Measurements from ENCODE around the gene ST6GAL1.

ST6GAL1 gene

GRCh38 chr3:186915806-186916796 lies 14.2 kb upstream of the ST6GAL1 start:
- TF ChIP-seq, protein P1, sequence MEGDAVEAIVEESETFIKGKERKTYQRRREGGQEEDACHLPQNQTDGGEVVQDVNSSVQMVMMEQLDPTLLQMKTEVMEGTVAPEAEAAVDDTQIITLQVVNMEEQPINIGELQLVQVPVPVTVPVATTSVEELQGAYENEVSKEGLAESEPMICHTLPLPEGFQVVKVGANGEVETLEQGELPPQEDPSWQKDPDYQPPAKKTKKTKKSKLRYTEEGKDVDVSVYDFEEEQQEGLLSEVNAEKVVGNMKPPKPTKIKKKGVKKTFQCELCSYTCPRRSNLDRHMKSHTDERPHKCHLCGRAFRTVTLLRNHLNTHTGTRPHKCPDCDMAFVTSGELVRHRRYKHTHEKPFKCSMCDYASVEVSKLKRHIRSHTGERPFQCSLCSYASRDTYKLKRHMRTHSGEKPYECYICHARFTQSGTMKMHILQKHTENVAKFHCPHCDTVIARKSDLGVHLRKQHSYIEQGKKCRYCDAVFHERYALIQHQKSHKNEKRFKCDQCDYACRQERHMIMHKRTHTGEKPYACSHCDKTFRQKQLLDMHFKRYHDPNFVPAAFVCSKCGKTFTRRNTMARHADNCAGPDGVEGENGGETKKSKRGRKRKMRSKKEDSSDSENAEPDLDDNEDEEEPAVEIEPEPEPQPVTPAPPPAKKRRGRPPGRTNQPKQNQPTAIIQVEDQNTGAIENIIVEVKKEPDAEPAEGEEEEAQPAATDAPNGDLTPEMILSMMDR (IDR thresholded peaks at IDR 0.05; ENCODE audit: low read depth, low read length), result no peak
- DNase-seq, result no peak
- Histone ChIP-seq H3K9me3 (ENCODE audit: severe bottlenecking) (no peaks in the 10 kb centered on the region), H3K36me3 (no peaks in the 10 kb centered on the region), H3K27ac (no peak overlapping the region), H3K27me3 (ENCODE audit: insufficient read depth, low read depth, severe bottlenecking) (no peaks in the 10 kb centered on the region), H3K4me3 (ENCODE audit: low read depth, low read length) (no peak overlapping the region)

- Histone ChIP-seq H3K36me3 (no peaks in the 10 kb centered on the region), H3K9me3 (ENCODE audit: severe bottlenecking) (no peaks in the 10 kb centered on the region), H3K27me3 (ENCODE audit: insufficient read depth, low read depth, severe bottlenecking) (no peaks in the 10 kb centered on the region), H3K4me3 (ENCODE audit: low read depth, low read length) (no peak overlapping the region), H3K27ac (peak overlapping the region; percentile 14; the same call in 1 of the 2 replicates)
- TF ChIP-seq, protein P1 (IDR thresholded peaks at IDR 0.05; ENCODE audit: low read depth, low read length), result no peak
- DNase-seq, result peak; percentile 28
Measured at GRCh38 chr3:186917512-186918312, 12.6 kb upstream of the ST6GAL1 start.

GRCh38 chr3:186920301-186920700 lies 10.0 kb upstream of the ST6GAL1 start:
- H3K27ac ChIP-seq, result no peak overlapping the region
- TF ChIP-seq, protein P1 (IDR thresholded peaks at IDR 0.05; ENCODE audit: low read depth, low read length), result no peak
- H3K36me3 ChIP-seq, result no peaks in the 10 kb centered on the region
- H3K4me3 ChIP-seq (ENCODE audit: low read depth, low read length), result no peak overlapping the region
- no peaks in the 10 kb centered on the region for H3K27me3 ChIP-seq (ENCODE audit: insufficient read depth, low read depth, severe bottlenecking)
- DNase-seq, result no peak
- H3K9me3 ChIP-seq (ENCODE audit: severe bottlenecking), result no peaks in the 10 kb centered on the region

DNA sequence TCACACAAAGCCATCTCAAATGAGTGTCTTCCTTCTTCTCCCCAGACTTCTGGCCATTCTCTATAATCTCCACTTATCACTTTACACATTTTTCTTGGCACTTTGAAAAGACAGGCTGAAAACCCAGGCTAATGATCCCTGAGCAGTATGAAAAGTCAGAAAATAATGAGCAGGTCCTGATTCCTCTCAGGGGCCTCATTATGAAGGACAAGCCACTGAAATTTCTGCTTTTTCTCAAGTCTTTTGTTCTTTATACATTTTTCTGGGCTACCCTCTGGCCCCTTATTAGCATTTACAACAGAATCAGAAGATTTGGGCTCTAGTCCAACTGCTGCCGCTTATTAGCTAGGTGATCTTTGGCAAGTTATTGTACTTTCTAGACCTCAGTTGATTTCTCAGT lies 9.5 kb upstream of the ST6GAL1 start:
- Histone ChIP-seq H3K9me3 (ENCODE audit: severe bottlenecking) (no peaks in the 10 kb centered on the region), H3K27ac (no peak overlapping the region), H3K4me3 (ENCODE audit: low read depth, low read length) (no peak overlapping the region), H3K27me3 (ENCODE audit: insufficient read depth, low read depth, severe bottlenecking) (no peaks in the 10 kb centered on the region), H3K36me3 (no peaks in the 10 kb centered on the region)
- DNase-seq, result no peak
- TF ChIP-seq, protein P1 (IDR thresholded peaks at IDR 0.05; ENCODE audit: low read depth, low read length), result no peak

DNA sequence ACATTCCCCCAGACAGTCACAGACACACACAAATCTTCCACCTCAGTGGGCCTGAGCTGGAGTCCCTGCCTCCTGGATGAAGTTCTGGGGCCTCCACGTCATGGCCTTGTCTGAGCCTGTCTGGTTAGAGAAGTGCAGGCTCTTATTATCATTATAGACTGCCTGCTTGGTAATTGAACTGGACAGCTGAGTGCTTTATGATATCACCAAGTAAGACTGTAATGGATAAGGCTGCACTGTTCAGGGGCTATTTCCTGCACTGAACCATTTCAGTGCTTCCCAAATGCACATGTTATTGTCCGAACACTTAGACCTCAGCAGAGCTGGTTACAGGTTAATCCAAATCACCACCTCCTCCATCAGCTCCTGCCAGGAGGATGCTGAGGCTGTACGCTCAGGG lies 8.7 kb upstream of the ST6GAL1 start:
- H3K4me3 ChIP-seq (ENCODE audit: low read depth, low read length), result no peak overlapping the region
- TF ChIP-seq, protein P1 (IDR thresholded peaks at IDR 0.05; ENCODE audit: low read depth, low read length), result no peak
- H3K36me3 ChIP-seq, result no peaks in the 10 kb centered on the region
- H3K9me3 ChIP-seq (ENCODE audit: severe bottlenecking), result no peaks in the 10 kb centered on the region
- no peak overlapping the region for H3K27ac ChIP-seq
- peak; percentile 48 for DNase-seq
- H3K27me3 ChIP-seq (ENCODE audit: insufficient read depth, low read depth, severe bottlenecking), result no peaks in the 10 kb centered on the region

All from WERI-Rb-1 (cell line).